Occipital lobe (tissue), 2 donors: ENCODE results near the gene APCDD1. TPM values are rescaled to one million over a fixed set of nuclear protein-coding genes. Genes with fewer than 3 reads are reported as not detected.
"Not testable (repeated sequence)": the region's sequence is repeated elsewhere in the genome, so short reads cannot be mapped to it uniquely, and the experiment has no call there.

ENCODE experiments used
- DNase-seq: peaks from one replicate; lab custom pipeline; 2025; lab: John Stamatoyannopoulos, UW
- total RNA-seq: library from RNA; depleted of rRNA; stranded (reverse); fragments of >200 nt; gene quantifications from one replicate; pipeline ENCODE4 v1.2.3, GENCODE V29; 2014

APCDD1 gene
- total RNA-seq, 1 donor from 2014 or later: 10.3 TPM

DNA sequence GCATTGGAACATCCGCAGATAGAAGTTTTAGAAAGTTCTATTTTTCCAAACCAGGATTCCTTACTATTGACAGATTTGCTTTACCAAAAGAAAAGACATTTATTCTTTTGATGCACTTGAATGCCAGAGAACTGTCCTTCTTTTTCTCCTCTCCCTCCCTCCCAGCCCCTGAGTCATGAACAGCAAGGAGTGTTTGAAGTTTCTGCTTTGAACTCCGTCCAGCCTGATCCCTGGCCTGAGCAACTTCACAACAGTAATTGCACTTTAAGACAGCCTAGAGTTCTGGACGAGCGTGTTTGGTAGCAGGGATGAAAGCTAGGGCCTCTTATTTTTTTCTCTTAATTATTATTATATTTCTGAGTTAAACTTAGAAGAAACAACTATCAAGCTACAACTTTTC, 33.6 kb downstream of the APCDD1 start:
- DNase-seq: no peak

DNA sequence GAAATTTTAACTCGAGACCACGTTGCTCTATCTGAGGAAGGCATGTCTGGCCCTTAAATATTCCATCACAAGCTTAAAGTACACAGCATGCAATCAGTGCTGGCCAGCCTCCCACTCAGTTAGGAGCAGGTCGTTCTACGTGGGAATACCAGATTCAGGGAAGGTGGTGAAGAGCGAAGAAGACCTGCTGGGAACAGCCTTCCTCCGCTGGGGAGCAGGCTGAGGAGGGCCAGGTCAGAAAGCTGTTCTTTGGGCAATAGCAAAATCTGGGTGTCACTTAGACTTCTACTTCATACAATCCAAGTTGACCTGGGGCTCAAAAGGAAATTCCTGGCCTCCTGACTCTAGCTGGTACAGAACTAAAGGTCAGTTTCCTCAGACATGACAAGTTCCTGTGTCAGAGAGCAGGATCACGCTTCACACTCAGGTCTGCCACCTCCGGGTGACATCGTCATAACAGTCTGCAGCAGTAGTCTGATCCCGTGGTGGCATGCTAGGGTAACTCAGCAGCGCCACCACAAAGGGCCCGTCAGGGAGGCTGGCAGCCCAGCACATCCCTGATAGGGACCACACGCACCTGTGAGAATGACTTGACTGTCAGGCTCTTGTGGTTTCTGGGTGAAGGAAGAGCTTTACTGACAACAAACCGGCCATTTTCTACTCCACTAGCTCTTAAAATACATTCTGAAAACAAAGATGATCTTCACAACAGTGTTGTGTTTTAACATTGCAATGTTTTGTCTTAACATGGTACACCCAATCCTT, 36.1 kb downstream of the APCDD1 start:
- no peak for DNase-seq

- DNase-seq: no peak
These were observed 41.5 kb downstream of the APCDD1 start for GRCh38 chr18:10495936-10496335.

DNA sequence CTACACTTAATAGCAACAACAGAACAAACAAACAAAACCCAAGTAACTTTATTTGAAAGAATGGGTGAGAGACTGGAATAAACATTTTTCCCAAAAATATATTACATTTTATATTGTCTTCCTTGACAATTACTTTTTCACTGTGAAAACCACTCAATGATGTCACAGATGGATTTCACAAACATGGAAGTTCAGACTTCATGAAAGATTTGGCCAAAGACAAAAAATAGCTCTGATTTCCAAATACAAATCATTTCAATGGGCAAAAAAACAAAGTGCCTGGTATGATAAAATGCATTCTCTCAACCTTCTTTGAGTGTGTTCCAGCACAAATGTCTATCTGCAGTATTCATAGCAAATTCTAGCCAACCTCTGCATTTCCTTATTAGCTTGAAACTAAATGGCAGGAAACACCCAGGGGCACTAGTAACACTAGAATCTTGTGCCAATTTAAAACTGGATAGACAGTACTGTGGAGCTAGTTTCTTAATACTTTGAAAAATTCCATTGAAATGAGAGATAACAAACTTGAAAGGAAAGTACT, 42.8 kb downstream of the APCDD1 start:
- DNase-seq: no peak

DNA sequence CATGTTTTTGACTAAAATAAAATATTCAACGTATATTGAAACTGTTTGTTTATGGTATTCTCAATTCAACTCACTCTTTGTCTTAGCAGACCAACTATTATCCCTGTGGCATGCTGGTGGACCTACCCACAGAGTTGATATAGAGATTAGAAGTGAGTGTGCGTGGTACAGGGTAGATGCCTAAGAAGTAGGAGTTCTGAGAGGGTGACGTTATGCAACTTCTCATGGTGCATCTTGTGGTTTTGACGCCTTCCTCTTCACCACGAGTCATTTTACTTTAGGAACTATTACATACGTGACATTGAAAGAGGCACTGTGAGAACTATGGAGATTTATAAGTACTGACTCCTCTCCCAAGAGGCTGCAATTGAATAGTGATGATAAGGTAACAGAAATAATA, 44.8 kb downstream of the APCDD1 start:
- DNase-seq: no peak

DNA sequence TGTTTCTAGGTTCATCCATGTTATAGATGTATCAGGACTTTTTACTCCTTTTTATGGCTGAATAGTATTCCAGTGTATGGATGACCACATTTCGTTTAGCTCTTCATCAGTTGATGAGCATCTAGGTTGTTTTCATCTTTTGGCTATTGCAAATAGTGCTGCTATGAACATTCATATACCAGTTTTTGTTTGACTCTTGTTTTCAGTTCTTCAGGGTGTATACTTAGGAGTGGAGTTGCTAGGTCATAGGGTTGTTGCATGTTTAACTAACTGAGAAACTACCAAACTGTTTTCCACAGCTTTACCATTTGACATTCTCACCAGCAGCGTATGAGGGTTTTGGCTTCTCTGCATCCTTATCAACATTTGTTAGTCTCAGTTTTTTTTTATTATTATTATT, 45.6 kb downstream of the APCDD1 start:
- DNase-seq: no peak

DNA sequence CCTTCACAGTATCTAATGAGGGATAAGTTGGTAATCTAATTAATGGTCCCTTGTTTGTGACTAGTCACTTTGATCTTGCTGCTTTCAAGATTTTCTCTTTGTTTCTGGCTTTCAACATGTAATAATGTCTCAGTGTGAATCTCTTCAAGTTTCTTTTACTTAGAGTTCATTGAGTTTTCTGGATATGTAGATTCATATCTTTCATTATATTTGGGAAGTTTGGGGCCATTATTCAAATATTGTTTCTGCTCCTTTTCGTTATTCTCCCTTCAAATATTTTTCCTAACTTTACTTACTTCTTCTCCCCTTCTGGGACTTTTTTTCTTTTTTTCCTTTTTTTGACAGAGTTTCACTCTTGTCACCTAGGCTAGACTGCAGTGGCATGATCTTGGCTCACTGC, 50.3 kb downstream of the APCDD1 start:
- DNase-seq: no peak

GRCh38 chr18:10505892-10506291, 51.5 kb downstream of the APCDD1 start:
- not testable (repeated sequence) for DNase-seq

DNA sequence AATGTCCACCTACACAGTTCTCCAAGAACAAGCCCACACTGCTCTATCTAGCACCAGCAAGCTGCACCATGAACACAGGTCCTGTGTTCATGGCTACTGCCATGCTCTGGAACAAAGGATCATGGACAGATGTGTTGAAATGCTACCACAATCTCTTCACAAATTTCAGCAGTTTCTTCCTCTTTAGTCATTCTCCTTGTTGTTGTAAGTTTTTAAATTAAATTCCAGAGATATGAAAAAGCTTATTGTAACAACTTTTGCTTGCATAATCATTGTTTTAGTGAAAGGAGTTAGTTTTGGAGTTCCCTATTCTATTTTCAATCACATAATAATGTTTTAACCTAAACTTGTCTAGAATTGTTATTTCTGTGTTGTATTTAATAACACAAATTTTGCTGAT, 54.2 kb downstream of the APCDD1 start:
- no peak for DNase-seq

GRCh38 chr18:10511236-10511635, 56.8 kb downstream of the APCDD1 start:
- DNase-seq: no peak

GRCh38 chr18:10514082-10514481, 59.6 kb downstream of the APCDD1 start:
- no peak for DNase-seq

DNA sequence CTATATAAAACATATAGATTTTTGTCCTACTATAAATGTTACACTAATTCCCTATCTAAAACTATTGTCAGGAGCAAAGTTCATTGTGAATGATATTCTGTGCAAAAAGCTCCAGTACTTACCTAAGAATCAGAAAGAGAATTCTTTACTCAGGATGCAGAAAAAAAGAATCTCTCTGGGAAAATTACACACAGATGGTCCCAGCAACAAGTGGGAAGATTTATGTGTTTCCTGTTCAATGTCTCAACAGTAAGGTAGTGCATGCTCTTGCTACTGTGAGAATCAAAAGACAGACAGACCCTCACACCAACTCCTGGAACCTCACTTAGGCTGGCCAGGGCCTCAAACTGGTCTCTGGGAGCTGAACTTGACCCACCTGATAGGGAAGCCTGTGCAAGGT, 60.2 kb downstream of the APCDD1 start:
- no peak for DNase-seq

DNA sequence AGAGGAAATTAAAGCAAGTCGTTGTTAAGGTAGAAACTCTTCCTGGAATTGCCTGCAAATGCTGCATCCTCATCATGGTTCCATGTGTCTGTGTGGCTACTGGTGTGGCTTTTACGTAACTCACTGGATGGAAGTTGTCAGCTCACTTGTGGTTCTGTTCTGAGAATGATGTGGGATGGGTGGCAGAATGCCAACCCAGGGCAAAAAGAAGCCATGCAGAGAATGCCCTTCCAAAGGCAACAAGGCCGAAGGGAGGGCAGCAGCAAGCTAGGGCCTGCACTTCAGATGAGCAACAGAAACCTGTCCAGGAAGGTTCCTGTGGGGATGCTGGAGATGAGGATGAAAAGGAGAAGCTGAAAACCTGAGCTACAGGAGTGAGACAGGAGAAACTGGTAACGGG, 61.0 kb downstream of the APCDD1 start:
- DNase-seq: no peak

GRCh38 chr18:10516078-10516477, 61.6 kb downstream of the APCDD1 start:
- DNase-seq: no peak

DNA sequence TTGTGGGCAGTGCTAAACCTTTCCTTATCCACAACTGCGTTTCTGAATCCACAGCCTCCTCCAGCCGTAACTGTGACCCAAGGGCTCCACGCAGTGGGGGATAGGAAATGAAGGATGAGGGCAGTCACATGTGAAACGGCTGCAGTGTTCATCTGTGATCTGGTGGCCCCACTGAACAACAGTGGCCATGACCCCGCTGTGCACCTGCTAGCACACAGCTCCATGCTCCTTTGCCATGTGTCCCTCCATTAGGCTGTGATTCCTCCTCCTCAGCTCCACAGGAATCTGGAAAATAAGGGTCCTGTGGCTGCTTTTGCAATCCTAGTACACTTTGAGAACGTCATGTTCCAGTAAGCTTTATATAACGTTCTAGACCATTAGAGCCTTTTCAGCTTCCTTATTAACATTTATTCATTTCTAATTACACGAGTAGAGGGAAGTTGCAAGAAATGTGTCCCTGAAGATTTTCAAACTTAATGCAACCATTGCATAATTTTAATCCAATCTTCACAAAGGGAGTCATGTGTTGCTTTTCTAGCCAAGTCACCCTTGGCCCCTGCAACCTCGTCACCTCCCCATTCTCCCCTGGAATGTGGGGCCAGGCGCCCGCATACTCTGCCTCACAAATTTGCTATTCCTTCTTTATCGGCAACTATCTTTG, 64.3 kb downstream of the APCDD1 start:
- peak; percentile 42 for DNase-seq

- DNase-seq: no peak
These were observed 64.9 kb downstream of the APCDD1 start for GRCh38 chr18:10519366-10519765.

DNA sequence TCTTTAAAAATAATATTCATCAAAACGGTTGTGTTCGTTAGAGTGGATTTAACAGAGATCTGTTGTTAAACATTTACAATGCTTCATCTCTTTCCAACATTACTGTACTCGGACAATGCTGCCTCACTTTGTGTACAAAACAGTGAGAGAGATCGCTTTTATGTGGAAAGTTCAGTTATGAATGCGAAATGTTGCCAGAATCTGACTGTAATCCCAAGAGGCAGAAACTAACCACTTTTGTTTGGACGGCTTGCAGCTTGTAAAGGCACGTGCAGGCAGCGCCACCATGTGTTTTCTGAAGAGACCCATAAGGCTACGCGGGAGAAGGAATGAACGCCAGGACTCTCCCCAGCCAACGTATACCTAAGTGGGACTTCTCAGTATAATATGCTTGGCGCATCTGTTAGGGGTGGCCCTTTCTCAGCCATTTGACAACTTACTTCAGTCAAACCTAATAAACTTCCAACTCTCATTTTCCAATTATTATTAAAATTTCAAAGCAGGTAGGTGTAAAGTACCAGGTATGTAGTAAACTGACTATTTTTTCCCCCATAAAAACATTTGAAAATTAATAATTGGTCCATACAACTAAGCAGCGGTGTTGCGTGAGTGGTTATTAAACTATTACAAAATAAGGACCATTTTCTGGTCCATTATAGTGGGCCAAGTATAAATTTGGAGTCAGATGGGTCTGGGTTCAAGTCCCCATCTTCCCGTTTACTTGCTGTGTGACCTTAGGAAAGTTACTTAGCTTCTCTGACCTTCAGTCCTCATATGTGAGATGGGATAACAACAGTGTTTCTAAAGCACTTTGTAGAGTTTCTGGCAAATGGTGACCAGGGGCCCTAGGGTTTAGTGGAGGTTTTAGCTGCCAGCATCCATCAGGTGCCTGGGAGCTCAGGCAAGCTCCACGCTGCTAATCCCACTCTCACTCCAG, 65.8 kb downstream of the APCDD1 start:
- DNase-seq: peak; percentile 53

- no peak for DNase-seq
These were observed 67.1 kb downstream of the APCDD1 start for GRCh38 chr18:10521566-10521965.

DNA sequence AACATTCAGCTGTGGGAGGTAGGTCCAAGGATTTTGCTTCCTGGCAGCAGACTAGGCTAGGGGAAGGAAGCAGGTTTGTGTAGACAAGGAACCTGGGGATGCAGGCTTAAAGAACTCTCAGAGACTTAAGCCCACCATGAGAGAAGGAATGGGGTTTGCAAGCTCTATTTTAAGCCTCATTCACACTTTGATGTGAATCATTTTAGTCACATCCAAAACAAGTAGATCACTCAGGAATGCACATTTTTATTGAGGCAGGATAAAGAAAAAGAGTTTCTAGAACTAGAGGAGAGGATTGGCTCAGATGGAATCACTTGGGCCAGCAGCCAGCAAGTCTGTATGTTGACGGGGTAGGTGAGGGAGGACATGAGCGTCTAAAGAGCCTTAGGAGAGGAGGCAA, 68.1 kb downstream of the APCDD1 start:
- DNase-seq: no peak

GRCh38 chr18:10523544-10523943, 69.1 kb downstream of the APCDD1 start:
- no peak for DNase-seq

DNA sequence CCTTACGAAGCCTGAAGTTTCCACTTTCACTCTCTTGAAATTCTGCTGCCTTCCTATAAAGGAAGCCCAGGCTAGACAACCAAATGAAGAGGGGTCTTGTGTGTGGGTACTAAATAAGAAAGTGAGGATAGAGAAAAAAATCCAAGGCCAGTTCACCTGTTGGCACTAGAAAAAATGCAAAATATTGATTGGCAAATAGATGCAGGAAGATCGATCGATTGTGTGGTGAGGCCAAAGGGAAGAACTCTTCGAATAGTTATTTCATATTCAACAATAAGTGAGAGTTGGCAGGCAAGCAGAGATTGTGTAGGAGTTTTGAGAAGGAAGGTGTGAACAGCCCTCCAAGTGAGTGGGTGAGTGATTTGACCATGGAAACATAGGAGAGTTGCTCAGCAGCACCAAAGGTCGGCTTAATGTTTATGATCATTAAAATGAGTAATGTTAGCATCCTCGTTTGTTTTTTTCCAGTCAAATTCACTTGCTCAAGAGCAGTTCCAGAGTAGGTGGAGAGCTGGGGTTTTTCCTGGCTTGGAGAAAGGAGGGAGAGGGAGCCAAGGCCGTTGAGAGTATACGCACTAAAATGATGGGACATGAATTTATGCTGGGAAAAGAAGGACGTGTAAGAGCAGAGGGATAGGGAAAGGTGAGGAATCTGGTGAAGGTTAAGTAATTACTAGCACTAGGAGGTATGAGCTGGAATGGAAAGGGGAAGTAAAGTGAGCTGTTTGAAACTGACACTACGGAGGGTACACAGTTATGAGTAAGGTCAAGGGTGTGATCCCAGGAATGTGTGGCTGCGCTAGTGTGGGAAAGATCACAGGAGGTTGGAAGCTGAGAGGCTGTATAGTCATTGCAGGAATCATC, 70.3 kb downstream of the APCDD1 start:
- no peak for DNase-seq
